ENCODE measurements around the gene TKTL1.

TKTL1 gene

DNA sequence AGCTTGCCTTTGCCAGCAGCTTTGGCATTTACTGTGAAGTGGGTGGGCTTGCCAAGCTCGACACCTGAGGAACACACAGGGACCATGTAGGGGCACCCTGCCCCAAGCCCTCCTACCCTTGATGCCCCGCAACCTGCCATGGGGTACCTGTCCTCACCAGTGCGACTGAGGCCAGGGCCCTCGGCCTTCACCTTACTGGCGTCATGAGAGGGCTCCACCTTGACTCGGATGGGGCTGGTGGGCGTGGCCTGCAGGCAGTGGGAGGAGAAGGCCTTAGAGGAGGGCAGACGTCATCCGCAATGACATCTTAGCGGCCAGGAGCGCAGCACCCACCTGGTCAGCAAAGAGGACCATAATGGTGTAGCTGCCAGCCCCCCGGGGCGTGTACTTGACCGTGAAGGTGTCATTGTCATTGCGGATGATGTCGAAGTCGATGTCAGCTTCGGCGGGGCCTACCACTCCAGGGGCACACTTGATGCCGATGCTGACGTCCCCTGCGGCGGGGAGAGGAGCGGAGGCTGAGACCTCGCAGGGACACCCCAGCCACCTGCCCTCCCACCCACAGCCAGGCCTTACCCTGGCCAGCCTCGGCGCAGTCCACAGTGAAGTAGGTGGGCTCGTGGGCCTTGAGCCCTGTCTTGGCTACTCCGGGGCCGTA, 66.6 kb downstream of the TKTL1 start:
- TF ChIP-seq, protein P1, sequence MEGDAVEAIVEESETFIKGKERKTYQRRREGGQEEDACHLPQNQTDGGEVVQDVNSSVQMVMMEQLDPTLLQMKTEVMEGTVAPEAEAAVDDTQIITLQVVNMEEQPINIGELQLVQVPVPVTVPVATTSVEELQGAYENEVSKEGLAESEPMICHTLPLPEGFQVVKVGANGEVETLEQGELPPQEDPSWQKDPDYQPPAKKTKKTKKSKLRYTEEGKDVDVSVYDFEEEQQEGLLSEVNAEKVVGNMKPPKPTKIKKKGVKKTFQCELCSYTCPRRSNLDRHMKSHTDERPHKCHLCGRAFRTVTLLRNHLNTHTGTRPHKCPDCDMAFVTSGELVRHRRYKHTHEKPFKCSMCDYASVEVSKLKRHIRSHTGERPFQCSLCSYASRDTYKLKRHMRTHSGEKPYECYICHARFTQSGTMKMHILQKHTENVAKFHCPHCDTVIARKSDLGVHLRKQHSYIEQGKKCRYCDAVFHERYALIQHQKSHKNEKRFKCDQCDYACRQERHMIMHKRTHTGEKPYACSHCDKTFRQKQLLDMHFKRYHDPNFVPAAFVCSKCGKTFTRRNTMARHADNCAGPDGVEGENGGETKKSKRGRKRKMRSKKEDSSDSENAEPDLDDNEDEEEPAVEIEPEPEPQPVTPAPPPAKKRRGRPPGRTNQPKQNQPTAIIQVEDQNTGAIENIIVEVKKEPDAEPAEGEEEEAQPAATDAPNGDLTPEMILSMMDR (IDR thresholded peaks at IDR 0.05) = no peak
- no peaks in the 10 kb centered on the region for H3K79me2 ChIP-seq
- H3K4me1 ChIP-seq = no peaks in the 10 kb centered on the region
- no peak overlapping the region for H3K27ac ChIP-seq
- H3K4me3 ChIP-seq (ENCODE audit: low read depth, low read length) = no peak overlapping the region
- H3K9ac ChIP-seq = no peak overlapping the region
- H3K27me3 ChIP-seq (ENCODE audit: control insufficient read depth, insufficient read depth, low read length) = no peaks in the 10 kb centered on the region
- no peak overlapping the region for H2AFZ ChIP-seq
- H3K36me3 ChIP-seq (ENCODE audit: control insufficient read depth, insufficient read depth, low read length) = no peaks in the 10 kb centered on the region
- no peaks in the 10 kb centered on the region for H3K9me3 ChIP-seq (ENCODE audit: control insufficient read depth, low read length)
- no peak overlapping the region for H3K4me2 ChIP-seq (ENCODE audit: low read length)

DNA sequence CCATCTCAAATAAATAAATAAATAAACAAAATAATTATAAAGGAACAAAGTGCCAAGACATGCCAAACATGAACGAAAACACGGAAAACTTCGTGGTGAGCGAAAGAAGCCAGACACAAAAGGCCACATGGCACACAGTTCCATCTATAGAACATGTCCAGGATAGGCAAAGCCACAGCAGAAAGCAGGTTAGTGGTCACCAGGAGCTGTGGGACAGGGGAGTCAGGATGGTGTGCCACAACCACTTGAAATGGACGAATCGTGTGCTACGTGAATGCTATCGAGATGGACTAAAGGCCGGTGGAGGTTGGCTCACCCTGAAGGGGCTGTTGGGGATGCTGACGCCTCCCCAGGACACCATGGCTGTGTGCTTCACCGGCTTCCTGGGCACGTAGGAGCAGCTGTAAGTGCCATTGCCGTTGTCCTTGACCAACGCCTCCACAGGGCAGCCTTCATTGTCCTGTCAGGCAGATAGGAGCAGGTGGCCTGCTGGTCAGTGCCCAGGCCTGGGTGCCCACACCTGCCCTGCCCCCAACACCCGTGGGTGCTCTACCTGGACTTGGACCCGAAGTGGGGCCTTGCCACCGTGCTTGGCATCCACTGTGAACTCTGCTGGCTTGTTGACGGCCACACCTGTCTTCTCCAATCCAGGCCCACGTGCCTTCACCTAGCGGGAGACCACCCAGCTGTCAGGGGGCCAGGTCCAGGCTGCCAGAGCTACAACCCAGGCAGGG, 68.3 kb downstream of the TKTL1 start:
- no peaks in the 10 kb centered on the region for H3K4me1 ChIP-seq
- no peaks in the 10 kb centered on the region for H3K36me3 ChIP-seq (ENCODE audit: control insufficient read depth, insufficient read depth, low read length)
- no peaks in the 10 kb centered on the region for H3K9me3 ChIP-seq (ENCODE audit: control insufficient read depth, low read length)
- no peak overlapping the region for H3K27ac ChIP-seq
- no peak overlapping the region for H3K4me3 ChIP-seq (ENCODE audit: low read depth, low read length)
- no peak overlapping the region for H2AFZ ChIP-seq
- H3K4me2 ChIP-seq (ENCODE audit: low read length) = no peak overlapping the region
- H3K27me3 ChIP-seq (ENCODE audit: control insufficient read depth, insufficient read depth, low read length) = no peaks in the 10 kb centered on the region
- no peak overlapping the region for H3K9ac ChIP-seq
- TF ChIP-seq, protein P1 (IDR thresholded peaks at IDR 0.05) = no peak
- H3K79me2 ChIP-seq = no peaks in the 10 kb centered on the region

DNA sequence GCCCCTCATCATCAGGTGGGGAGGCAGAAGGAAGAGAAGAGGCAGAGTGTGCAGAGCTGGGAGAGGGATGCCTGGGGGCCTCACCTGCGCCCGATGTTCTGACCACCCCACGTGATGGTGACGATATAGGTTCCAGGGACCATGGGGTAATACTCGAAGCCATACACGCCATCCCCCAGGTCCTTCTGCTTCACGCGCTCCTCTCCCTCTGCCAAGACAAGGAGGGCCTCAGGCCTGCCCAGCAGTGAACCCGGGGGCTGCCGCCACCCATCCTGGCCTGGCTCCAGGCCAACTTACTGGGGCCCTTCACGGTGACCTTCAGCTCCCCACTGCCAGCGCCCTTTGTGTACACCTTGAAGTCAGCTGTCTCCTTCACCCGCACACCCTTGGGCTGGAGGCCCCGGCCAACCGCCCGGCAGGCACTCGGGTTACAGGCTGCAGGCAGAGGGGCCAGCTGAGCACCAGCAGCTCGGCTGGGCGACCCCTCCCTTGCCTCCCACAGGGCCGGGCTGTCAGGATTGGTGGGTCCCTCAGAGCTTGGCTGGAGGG, 69.5 kb downstream of the TKTL1 start:
- Histone ChIP-seq H3K27ac (no peak overlapping the region), H3K79me2 (no peaks in the 10 kb centered on the region), H2AFZ (no peak overlapping the region), H3K9ac (no peak overlapping the region), H3K4me3 (ENCODE audit: low read depth, low read length) (no peak overlapping the region), H3K36me3 (ENCODE audit: control insufficient read depth, insufficient read depth, low read length) (no peaks in the 10 kb centered on the region), H3K9me3 (ENCODE audit: control insufficient read depth, low read length) (no peaks in the 10 kb centered on the region), H3K4me2 (ENCODE audit: low read length) (no peak overlapping the region), H3K4me1 (no peaks in the 10 kb centered on the region), H3K27me3 (ENCODE audit: control insufficient read depth, insufficient read depth, low read length) (no peaks in the 10 kb centered on the region)
- TF ChIP-seq, protein P1 (IDR thresholded peaks at IDR 0.05) = no peak

DNA sequence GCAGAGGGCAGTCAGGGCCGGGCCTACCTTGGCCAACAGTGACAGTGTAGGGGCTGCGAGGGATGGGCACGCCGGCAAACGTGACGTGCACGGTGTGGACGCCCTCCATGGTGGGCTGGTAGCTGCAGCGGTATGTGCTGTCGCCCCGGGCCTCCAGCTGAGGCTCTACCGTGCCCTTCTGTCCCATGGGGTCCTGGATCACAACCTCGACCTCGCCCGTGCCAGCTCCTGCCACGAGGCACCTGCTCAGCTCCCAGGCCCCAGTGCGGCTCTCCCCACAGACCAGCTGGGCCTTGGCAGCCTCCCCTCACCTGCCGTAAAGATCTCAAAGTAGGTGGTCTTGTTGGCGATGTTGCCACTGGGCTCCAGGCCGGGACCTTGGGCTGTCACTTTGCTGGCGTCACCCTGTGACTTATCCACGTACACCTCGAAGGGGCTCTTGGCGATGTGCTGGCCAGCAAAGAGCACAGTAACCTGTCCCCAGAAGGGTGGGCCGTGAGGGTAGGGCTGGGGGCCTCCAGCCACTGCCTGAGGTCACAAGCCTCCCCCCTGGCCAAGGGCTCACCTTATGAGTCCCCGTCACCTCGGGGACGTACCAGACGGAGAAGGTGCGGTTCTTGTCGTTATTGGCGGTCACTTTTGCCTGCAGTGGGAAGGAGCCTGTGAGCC, 70.5 kb downstream of the TKTL1 start:
- TF ChIP-seq, protein P1 (IDR thresholded peaks at IDR 0.05) = no peak
- H3K4me1 ChIP-seq = no peaks in the 10 kb centered on the region
- H3K9ac ChIP-seq = no peak overlapping the region

More for the DNA sequence above, 70.5 kb downstream of the TKTL1 start:
- no peaks in the 10 kb centered on the region for H3K79me2 ChIP-seq
- H2AFZ ChIP-seq = no peak overlapping the region
- no peaks in the 10 kb centered on the region for H3K36me3 ChIP-seq (ENCODE audit: control insufficient read depth, insufficient read depth, low read length)
- no peak overlapping the region for H3K4me2 ChIP-seq (ENCODE audit: low read length)
- H3K4me3 ChIP-seq (ENCODE audit: low read depth, low read length) = no peak overlapping the region
- no peaks in the 10 kb centered on the region for H3K27me3 ChIP-seq (ENCODE audit: control insufficient read depth, insufficient read depth, low read length)
- H3K27ac ChIP-seq = no peak overlapping the region
- no peaks in the 10 kb centered on the region for H3K9me3 ChIP-seq (ENCODE audit: control insufficient read depth, low read length)
